GM12865 (cell line): ENCODE results near the gene DUSP28.
"Not testable (repeated sequence)": the region's sequence is repeated elsewhere in the genome, so short reads cannot be mapped to it uniquely, and the experiment has no call there.

Source experiments
- DNase-seq: peaks from one replicate; pipeline ENCODE4 v3.0.0; 2010; ENCODE audit warnings: low read depth
- H3K4me3 ChIP-seq: 2 replicates; pipeline ENCODE4 v1.5.1; 2011; ENCODE audit warnings: mild to moderate bottlenecking, low read depth, low read length, control low read depth
- CTCF ChIP-seq: IDR thresholded peaks from 2 replicates; pipeline ENCODE4 v1.5.1; 2011; ENCODE audit warnings: low read length, control low read depth, low read depth, inconsistent platforms; ENCODE audit not compliant: insufficient read depth; ENCODE audit errors: missing control alignments

Gene DUSP28

GRCh38 chr2:240528406-240529040 lies 31.6 kb upstream of the DUSP28 start:
- no peak for TF ChIP-seq CTCF
- DNase-seq: no peak
- no peak overlapping the region for H3K4me3 ChIP-seq

- no peak for TF ChIP-seq CTCF
- no peak for DNase-seq
- no peak overlapping the region for H3K4me3 ChIP-seq
Observed at GRCh38 chr2:240529344-240529999, 30.7 kb upstream of the DUSP28 start.

DNA sequence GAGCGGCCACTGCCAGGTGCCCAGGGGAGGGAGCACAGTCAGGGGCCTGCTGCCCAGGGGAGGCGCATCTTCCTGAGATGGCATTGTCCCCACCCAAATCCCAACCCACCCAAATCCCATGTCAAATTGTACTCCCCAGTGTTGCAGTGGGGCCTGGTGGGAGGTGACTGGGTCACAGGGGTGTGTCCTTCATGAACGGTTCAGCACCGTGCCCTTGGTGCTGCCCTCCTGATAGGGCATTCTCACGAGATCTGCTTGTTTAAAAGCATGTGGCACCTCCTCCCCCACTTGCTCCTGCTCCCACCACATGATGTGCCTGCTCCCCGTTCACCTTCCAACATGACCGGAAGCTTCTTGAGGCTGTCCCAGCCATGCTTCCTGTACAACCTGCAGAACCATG lies 30.0 kb upstream of the DUSP28 start:
- H3K4me3 ChIP-seq: no peak overlapping the region
- no peak for DNase-seq
- no peak for TF ChIP-seq CTCF

DNA sequence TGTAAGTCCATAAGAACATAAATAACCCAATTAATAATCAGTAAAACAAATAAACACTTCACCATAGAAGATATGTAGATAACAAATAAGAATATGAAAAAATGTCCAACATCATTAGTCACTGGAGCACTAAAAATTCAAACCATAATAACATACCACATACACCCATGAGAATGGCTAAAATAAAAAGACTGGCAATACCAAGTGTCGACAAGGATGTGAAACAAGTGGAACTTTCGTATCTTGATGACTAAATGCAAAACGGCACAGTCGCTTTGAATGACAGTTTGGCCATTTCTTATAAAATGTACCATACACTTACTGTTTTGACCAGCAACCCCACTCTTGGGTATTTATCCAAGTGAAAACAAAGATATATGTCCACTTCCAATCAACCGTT lies 29.1 kb upstream of the DUSP28 start:
- TF ChIP-seq CTCF: no peak
- DNase-seq: no peak
- H3K4me3 ChIP-seq: no peak overlapping the region

GRCh38 chr2:240532031-240532775 lies 28.0 kb upstream of the DUSP28 start:
- TF ChIP-seq CTCF: no peak
- no peak for DNase-seq
- H3K4me3 ChIP-seq: no peak overlapping the region

DNA sequence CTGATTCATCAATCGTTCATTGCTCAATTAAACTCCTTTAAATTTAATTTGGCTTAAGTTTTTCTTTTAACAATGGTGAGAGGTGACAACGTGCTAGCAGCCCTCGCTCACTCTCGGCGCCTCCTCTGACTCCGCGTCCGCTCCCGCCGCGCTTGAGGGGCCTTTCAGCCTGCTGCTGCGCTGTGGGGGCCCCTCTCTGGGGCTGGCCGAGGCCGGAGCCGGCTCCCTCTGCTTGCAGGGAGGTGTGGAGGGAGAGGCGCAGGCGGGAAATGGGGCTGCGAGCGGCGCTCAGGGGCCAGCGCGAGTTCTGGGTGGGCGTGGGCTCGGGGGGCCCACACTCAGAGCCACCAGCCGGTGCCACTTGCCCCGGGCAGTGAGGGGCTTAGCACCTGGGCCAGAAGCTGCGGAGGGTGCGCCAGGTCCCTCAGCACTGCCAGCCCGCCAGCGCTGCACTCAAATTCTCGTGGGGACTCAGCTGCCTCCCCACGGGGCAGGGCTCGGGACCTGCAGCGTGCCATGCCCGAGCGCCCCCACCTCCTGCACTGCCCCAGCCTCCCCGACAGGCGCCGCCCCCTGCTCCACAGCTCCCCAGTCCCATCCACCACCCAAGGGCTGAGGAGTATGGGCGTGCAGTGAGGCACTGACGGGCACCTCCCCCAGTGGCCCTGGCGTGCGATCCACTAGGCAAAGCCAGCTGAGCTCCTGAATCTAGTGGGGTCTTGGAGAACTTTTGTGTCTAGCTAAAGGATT lies 22.0 kb upstream of the DUSP28 start:
- TF ChIP-seq CTCF: no peak
- no peak for DNase-seq
- no peak overlapping the region for H3K4me3 ChIP-seq

DNA sequence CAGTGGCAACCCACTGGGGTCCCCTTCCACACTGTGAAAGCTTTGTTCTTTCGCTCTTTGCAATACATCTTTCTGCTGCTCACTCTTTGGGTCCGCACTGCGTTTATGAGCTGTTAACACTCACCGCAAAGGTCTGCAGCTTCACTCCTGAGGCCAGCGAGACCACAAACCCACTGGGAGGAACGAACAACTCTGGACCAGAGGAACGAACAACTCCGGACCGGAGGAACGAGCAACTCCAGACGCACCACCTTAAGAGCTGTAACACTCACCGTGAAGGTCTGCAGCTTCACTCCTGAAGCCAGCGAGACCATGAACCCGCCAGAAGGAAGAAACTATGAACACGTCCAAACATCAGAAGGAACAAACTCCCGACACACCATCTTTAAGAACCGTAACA lies 21.1 kb upstream of the DUSP28 start:
- H3K4me3 ChIP-seq, DNase-seq: not testable (repeated sequence)
